B cell (primary cell): ENCODE measurements around the gene USP12. TPM values are rescaled to one million over a fixed set of nuclear protein-coding genes. Genes with fewer than 3 reads are reported as not detected.

Source experiments
- ATAC-seq: fragments of 200-7000 bp; cut with Tn5 transposase; one replicate; pipeline ENCODE4 v1.10.0; 2021; ENCODE audit warnings: low read depth, mild to moderate bottlenecking, moderate number of reproducible peaks, moderate library complexity
- CTCF ChIA-PET: fragments of 350-600 bp; sonication (Branson Sonifier 250); formaldehyde crosslinking; loops from one replicate; lab custom pipeline; 2021; ENCODE audit warnings: antibody characterized with exemption, inconsistent platforms; lab: Charles Lee
- POLR2A ChIA-PET: fragments of 350-600 bp; sonication (Branson Sonifier 250); formaldehyde crosslinking; loops from one replicate; lab custom pipeline; 2021; ENCODE audit warnings: antibody characterized with exemption; lab: Charles Lee
- DNase-seq: peaks from one replicate; pipeline ENCODE4 v3.0.0; 2013
- H2AFZ ChIP-seq: 2 replicates; pipeline ENCODE4 v1.6.1; 2012; ENCODE audit warnings: mild to moderate bottlenecking, low read depth, low read length; ENCODE audit not compliant: insufficient read depth, poor library complexity, severe bottlenecking
- H3K27ac ChIP-seq, 2 donors: 1 replicate in 1 of 2; 2 replicates in 1 of 2; pipeline ENCODE4 v1.5.1; 2012 to 2013; ENCODE audit warnings: low read length in 2 of 2, mild to moderate bottlenecking in 2 of 2, moderate library complexity in 1 of 2
- H3K27me3 ChIP-seq, 4 experiments: fragments of 200-600 bp in 1 of 4; sonication (generic) in 1 of 4; replicated peaks in 1 of 4; 1 replicate in 2 of 4; 2 replicates in 2 of 4; pipeline versions ENCODE4 v1.6.1 to v1.7.0; 2013 to 2016; ENCODE audit warnings: low read length in 3 of 4, mild to moderate bottlenecking in 2 of 4, mixed read lengths in 1 of 4, moderate library complexity in 1 of 4; ENCODE audit not compliant: insufficient read depth in 4 of 4, control insufficient read depth in 3 of 4; ENCODE audit errors: control extremely low read depth in 1 of 4
- H3K36me3 ChIP-seq, 2 experiments: replicated peaks in 1 of 2; 1 replicate in 1 of 2; 2 replicates in 1 of 2; pipeline versions ENCODE4 v1.6.1 to v1.7.1; 2013; ENCODE audit warnings: low read length in 1 of 2; ENCODE audit not compliant: insufficient read depth in 2 of 2, control insufficient read depth in 1 of 2; ENCODE audit errors: control extremely low read depth in 1 of 2, extremely low read depth in 1 of 2
- H3K4me1 ChIP-seq, 2 donors: fragments of 200-600 bp in 1 of 2; sonication (generic) in 1 of 2; 1 replicate in 1 of 2; 2 replicates in 1 of 2; pipeline versions ENCODE4 v1.5.1 to v1.6.1; 2013 to 2017; ENCODE audit warnings: low read length in 2 of 2; ENCODE audit not compliant: control insufficient read depth in 2 of 2, insufficient read depth in 2 of 2
- H3K4me2 ChIP-seq: replicated peaks from 2 replicates; pipeline ENCODE3; 2012; ENCODE audit warnings: mild to moderate bottlenecking, low read depth, low read length; ENCODE audit not compliant: poor library complexity, severe bottlenecking
- H3K4me3 ChIP-seq, 5 experiments: fragments of 200-600 bp in 1 of 5; sonication (generic) in 1 of 5; 1 replicate in 3 of 5; 2 replicates in 2 of 5; pipeline versions ENCODE4 v1.5.1 to v1.7.0; 2011 to 2016; ENCODE audit warnings: low read length in 4 of 5, mild to moderate bottlenecking in 4 of 5, low read depth in 2 of 5, control low read depth in 1 of 5, moderate library complexity in 1 of 5; ENCODE audit not compliant: insufficient read depth in 1 of 5; ENCODE audit errors: control extremely low read depth in 1 of 5, extremely low read depth in 1 of 5
- H3K79me2 ChIP-seq: fragments of 200-600 bp; sonication (generic); one replicate; pipeline ENCODE4 v1.6.0; 2016; ENCODE audit warnings: low read length; ENCODE audit not compliant: control insufficient read depth, insufficient read depth
- H3K9ac ChIP-seq: fragments of 200-600 bp; sonication (generic); 2 replicates; pipeline ENCODE4 v1.6.1; 2017; ENCODE audit warnings: mild to moderate bottlenecking, low read length, moderate library complexity
- H3K9me3 ChIP-seq, 3 donors: one replicate each; pipeline versions ENCODE4 v1.6.1 to v1.7.1; 2013; ENCODE audit warnings: low read length in 2 of 3; ENCODE audit not compliant: control insufficient read depth in 2 of 3, insufficient read depth in 1 of 3; ENCODE audit errors: control extremely low read depth in 1 of 3
- H4K20me1 ChIP-seq: 2 replicates; pipeline ENCODE4 v1.6.0; 2012; ENCODE audit warnings: mild to moderate bottlenecking, low read length; ENCODE audit not compliant: insufficient read depth, control insufficient read depth, poor library complexity, severe bottlenecking
- H3K27ac Mint-ChIP-seq: one replicate; pipeline ENCODE4 v1.8.0; 2021; ENCODE audit warnings: mixed read lengths
- H3K27me3 Mint-ChIP-seq: one replicate; pipeline ENCODE4 v1.8.0; 2021; ENCODE audit warnings: mixed read lengths
- H3K4me1 Mint-ChIP-seq: one replicate; pipeline ENCODE4 v1.8.0; 2021; ENCODE audit warnings: mixed read lengths
- H3K4me3 Mint-ChIP-seq: one replicate; pipeline ENCODE4 v1.8.0; 2021; ENCODE audit warnings: mixed read lengths
- H3K9me3 Mint-ChIP-seq: one replicate; pipeline ENCODE4 v1.8.0; 2022; ENCODE audit warnings: mixed read lengths; ENCODE audit not compliant: insufficient read depth
- CTCF ChIP-seq: fragments of 200-600 bp; IDR thresholded peaks from one replicate; pipeline ENCODE4 v1.8.0; 2022; ENCODE audit warnings: antibody characterized with exemption, mild to moderate bottlenecking
- EZH2 ChIP-seq: IDR thresholded peaks from 2 replicates; pipeline ENCODE4 v1.6.1; 2012; ENCODE audit warnings: borderline replicate concordance, low read depth, mild to moderate bottlenecking, moderate library complexity, low read length; ENCODE audit not compliant: insufficient read depth, poor library complexity, severe bottlenecking
- WGBS: methylation state at CpG from one replicate; pipeline ENCODE4 v1.1.5; 2013; ENCODE audit warnings: missing lambda C conversion rate; ENCODE audit not compliant: insufficient coverage; 5-methylcytosine and 5-hydroxymethylcytosine counted together
- intact Hi-C: fragments of 100-400 bp; cut with micrococcal nuclease; formaldehyde crosslinking; loops from one replicate; pipeline ENCODE4 v1.10.0; 2022
- polyA plus RNA-seq: library from polyadenylated mRNA; depleted of rRNA; stranded (reverse); fragments of >200 nt; gene quantifications from 2 replicates; pipeline ENCODE4 v1.2.3, GENCODE V29; 2012
- total RNA-seq, 2 donors: library from RNA; stranded (reverse); fragments of 120-200 nt in 1 of 2; gene quantifications; 1 replicate in 1 of 2; 2 replicates in 1 of 2; pipeline versions ENCODE4 v1.2.3 to v1.2.4, GENCODE V29; 2013 to 2022

USP12 gene
- total and polyA plus RNA-seq, 2 donors (not counting 1 experiment from before 2014, with no cell fraction given) = 21.7 to 46.3 TPM

DNA sequence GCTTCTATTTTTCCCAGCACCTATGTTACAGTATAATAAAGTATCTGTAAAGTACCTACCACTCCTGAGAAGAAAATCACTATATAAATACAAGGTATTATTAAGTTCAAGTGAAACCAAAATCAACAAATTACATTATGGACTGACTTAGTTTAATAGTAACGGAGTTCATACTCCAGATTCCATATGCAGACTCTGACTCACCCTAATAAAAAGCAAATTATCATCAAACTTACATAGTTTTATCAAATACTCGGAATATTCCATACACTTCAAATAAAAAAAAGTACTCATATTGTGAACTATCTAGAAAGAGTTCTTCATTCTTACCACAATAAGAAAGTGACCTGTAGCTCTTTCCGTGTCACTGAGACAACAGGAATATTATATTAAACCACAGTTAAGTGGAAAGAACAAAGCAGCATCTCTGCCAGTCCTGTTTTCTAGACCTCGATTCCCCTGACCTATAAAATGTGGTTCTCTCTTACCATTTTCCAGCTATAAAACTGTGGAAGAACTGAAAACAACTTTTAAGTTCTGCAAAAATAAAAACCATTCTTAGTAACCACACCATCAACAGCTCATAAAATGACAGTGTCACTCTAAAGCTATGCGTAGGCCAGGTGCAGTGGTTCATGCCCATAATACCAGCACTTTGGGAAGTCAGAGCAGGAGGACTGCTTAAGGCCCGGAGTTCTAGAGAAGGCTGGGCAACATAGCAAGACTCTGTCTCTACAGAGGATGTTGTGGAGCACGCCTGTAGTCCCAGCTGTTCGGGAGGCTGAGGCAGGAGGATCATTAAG, 42.6 kb downstream of the USP12 start:
- ATAC-seq (no peak), DNase-seq (no peak)
- H3K9ac ChIP-seq = no peak overlapping the region
- H3K79me2 ChIP-seq = peaks cover 97% of the 10 kb centered on the region
- TF ChIP-seq EZH2 (no peak), CTCF (no peak)
- intact Hi-C loops = no loop called here
- H3K27ac ChIP-seq = no peak overlapping the region
- H3K4me3 ChIP-seq = no peak overlapping the region
- peaks cover 34 to 38% of the 10 kb centered on the region in 2 donors for H3K4me1 ChIP-seq
- H3K4me1 Mint-ChIP-seq = peaks cover 76% of the 10 kb centered on the region
- H3K27me3 Mint-ChIP-seq = no peaks in the 10 kb centered on the region
- no peaks in the 10 kb centered on the region for H3K27me3 ChIP-seq
- H3K4me3 Mint-ChIP-seq = no peak overlapping the region
- POLR2A ChIA-PET = no interaction called here
- H3K36me3 ChIP-seq = peaks cover 0 to 2% of the 10 kb centered on the region in 2 experiments
- peaks cover 72% of the 10 kb centered on the region for H4K20me1 ChIP-seq
- H3K27ac Mint-ChIP-seq = no peak overlapping the region
- WGBS = 80% methylated on average over 4 of the region's 8 CpGs
- H2AFZ ChIP-seq = no peak overlapping the region
- CTCF ChIA-PET = no interaction called here
- H3K9me3 Mint-ChIP-seq = peaks cover 3% of the 10 kb centered on the region
- H3K9me3 ChIP-seq = peaks cover 3 to 17% (median 12%) of the 10 kb centered on the region in 3 donors
- H3K4me2 ChIP-seq = no peak overlapping the region

DNA sequence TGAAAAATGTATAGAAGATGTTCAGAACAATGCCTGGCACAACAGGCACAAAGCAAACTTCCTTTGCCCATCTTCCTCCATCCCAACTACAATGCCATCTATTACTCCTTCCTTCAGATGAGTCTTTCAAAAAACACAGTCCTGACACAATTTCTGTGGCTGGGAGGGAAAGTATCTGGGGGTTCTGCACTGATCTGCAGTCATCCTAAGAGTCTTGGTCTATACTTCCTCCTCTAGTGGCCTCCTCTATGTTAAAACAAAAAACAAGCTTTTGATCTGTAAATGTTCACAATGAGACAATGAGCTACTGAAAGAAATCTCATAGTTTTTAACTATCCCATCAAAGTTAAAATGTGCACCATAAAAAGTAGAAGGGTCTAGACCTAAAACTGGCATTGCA, 44.8 kb downstream of the USP12 start:
- peak overlapping the region; percentile 40 for H3K4me3 Mint-ChIP-seq

More for the DNA sequence above, 44.8 kb downstream of the USP12 start:
- Histone ChIP-seq H3K4me2 (peak overlapping the region; percentile 4), H3K9ac (no peak overlapping the region), H3K79me2 (peaks cover 97% of the 10 kb centered on the region), H4K20me1 (peaks cover 60% of the 10 kb centered on the region), H2AFZ (no peak overlapping the region), H3K4me3 (no peak overlapping the region), H3K27ac (no peak overlapping the region), H3K27me3 (no peaks in the 10 kb centered on the region), H3K36me3 (no peaks in the 10 kb centered on the region), H3K9me3 (peaks cover 5 to 30% (median 12%) of the 10 kb centered on the region in 3 donors), H3K4me1 (peaks cover 25 to 26% of the 10 kb centered on the region in 2 donors)
- Mint-ChIP-seq H3K9me3 (peaks cover 9% of the 10 kb centered on the region), H3K4me1 (peaks cover 65% of the 10 kb centered on the region), H3K27me3 (no peaks in the 10 kb centered on the region), H3K27ac (peak overlapping the region; percentile 59)
- CTCF ChIA-PET = interaction anchor here (0.6 to 1.1 kb wide), 4 partner anchors 50 to 144 kb away, joined by 3 to 4 read pairs (median 3); no protein-coding TSS in a partner anchor
- TF ChIP-seq EZH2 = no peak
- no peak for TF ChIP-seq CTCF
- ATAC-seq (no peak), DNase-seq (peak; percentile 13)
- intact Hi-C loops = no loop called here
- POLR2A ChIA-PET = no interaction called here
